Ramos (cell line): ENCODE measurements around the gene ESRRG.
"Not testable (repeated sequence)": the region's sequence is repeated elsewhere in the genome, so short reads cannot be mapped to it uniquely, and the experiment has no call there.

ENCODE experiments used
- in situ Hi-C: fragments of 300-500 bp; cut with MboI; formaldehyde crosslinking; loops from one replicate; pipeline ENCODE4 v1.14.3; 2022; ENCODE audit warnings: low sequenced_read_pairs; ENCODE audit not compliant: unreplicated experiment

ESRRG gene

GRCh38 chr1:216529851-216530250 lies 193.4 kb downstream of the ESRRG start:
- in situ Hi-C loops: not testable (repeated sequence)

- in situ Hi-C loops: no loop called here
These were observed 194.4 kb downstream of the ESRRG start for GRCh38 chr1:216528816-216529215.

GRCh38 chr1:216523449-216524190 lies 199.6 kb downstream of the ESRRG start:
- in situ Hi-C loops: no loop called here

- in situ Hi-C loops: no loop called here
These were observed 200.2 kb downstream of the ESRRG start for GRCh38 chr1:216523043-216523442.

DNA sequence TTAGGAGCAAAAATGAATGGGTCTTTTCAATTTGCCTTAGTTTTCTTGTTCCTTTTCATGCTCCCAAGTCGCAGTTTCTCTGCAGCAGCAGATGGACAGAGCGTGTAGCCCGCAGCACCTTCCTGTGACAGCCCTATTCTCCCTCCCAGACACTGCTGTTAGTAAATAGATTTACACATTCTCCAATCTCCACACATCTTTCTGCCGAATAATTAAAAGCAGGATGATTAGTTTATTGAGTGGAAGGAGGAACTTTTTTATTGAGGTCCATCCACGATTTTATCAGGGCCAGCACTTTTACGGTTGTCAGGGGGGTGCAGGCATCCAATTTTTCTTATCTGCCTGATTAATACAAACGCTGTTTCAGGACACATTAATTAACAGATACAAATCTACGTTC lies 201.8 kb downstream of the ESRRG start:
- in situ Hi-C loops: no loop called here

- in situ Hi-C loops: no loop called here
These were observed 204.2 kb downstream of the ESRRG start for GRCh38 chr1:216518844-216519627.

GRCh38 chr1:216502528-216503162 lies 220.6 kb downstream of the ESRRG start:
- in situ Hi-C loops: no loop called here

- in situ Hi-C loops: no loop called here
These were observed 222.8 kb downstream of the ESRRG start for GRCh38 chr1:216500273-216500967.

DNA sequence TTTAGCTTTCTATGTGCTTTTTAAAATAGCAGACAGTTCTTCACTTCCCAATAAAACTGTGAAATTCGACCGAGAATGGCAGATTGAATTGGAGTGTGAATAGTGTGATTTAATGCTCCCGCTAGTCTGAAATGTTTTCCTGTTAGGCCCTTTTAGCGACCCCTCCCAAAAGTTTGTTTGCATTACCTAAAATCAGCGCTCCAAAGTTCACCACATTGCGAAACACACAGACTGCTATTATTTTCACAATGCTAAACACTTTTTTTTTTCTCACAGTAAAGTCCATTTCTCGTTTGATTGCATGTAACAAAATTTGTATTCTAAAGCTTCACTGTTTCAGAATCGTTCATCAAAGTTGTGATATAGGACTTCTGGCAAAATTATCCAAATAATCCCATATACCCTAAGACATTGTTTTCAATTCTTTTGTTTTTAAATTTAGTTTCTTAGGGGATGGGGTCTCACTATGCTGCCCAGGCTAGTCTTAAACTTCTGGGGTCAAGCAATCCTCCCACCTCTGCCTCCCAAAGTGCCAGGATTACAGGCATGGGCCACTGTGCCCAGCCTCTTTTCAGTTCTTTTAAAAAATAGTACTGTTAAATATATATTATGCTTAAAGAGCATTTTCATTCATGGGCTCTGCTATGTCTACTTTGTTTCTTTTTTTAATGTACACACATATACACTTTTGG lies 223.5 kb downstream of the ESRRG start:
- in situ Hi-C loops: no loop called here

DNA sequence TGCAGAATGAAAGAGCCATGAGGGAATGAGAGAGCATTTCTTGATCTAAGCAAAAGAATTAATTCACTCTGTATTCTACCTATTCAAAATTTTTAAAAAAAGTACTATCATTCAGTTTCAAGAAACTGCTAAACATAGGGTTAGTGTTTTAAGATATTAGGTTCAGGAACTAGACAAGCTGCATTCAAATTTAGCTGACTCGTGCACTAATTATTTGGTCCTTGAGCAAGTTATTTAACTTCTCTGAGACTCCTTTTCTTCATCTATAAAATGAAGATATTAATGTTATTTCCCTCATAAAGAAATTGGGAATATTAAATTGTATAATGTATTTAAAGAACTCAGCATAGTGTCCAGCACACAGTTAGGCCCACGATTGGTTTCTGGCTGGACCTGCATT lies 225.0 kb downstream of the ESRRG start:
- in situ Hi-C loops: no loop called here

GRCh38 chr1:216485042-216485441 lies 238.2 kb downstream of the ESRRG start:
- in situ Hi-C loops: no loop called here

DNA sequence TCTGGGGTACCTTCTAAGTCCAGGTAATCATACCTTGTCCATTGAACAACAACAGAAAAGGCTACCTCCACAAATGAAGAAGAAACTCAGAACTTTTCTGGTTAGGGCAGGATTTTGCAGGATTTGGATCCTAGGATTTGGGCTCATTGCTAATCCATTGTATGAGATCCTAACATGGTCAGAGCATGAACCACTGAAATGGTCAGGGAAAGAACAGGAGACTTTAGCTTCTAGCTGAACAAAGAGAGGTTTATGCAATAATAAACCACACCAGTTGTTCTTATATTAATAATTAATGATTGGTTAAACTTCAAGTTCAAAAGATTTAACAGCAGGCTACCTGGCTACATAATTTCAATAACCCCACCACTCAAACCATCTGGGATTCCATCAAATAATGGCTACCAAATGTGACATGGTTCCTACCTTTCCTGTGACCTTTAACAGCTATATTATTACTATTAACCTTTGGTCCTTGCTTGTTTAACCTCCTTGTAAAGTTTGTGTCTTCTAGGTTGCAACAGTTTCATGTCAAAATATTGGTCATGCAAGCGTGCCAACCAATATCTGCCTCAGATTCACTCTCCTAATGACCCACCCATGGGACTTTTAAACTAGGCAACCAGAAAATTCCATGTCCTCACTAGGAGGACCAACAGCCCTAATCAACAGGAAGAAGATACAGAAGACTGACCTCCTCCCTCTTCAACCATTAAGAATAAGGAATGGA lies 239.4 kb downstream of the ESRRG start:
- in situ Hi-C loops: no loop called here

- in situ Hi-C loops: no loop called here
These were observed 240.6 kb downstream of the ESRRG start for GRCh38 chr1:216482620-216483019.

DNA sequence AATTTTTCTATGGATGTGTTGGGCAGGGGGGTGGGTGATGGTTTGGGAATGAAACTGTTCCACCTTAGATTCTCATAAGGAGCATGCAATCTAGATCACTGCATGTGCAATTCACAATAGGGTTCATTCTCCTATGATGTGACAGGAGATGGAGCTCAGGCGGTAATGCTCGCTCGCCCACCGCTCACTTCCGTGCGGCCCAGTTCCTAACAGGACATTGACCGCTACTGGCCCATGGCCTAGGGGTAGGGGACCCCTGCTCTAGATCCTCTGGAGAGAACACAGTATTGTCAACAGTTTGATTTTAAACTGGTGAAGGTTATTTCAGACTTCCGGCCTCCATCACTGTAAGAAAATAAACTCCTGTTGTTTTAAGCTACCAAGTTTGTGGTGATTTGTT lies 245.0 kb downstream of the ESRRG start:
- in situ Hi-C loops: no loop called here

GRCh38 chr1:216476341-216476740 lies 246.9 kb downstream of the ESRRG start:
- in situ Hi-C loops: no loop called here

DNA sequence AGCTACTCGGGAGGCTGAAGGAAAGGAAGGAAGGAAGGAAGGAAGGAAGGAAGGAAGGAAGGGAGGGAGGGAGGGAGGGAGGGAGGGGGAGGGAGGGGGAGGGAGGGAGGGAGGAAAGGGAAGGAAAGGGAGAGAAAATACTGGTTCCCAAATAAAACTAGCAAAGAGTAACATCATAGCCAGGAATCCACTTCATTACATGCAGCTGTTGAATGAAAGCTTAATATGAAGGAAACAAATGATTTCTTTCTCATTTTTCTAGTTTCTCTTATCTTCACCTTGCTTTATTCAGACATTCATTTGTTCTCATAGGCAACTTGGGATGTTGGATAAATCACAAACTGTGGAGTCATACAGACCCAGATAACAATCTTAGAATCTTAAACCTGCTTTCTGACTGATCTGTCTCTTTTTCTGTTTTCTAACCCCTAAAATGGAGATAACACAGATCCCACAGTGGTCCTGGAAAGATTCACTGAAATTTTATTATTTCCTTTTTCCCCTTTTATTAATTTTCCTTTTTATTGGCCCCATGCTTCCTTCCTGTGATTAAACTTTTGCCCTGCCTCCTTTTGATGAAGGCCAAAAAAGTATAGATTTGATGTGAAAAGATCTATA lies 247.5 kb downstream of the ESRRG start:
- in situ Hi-C loops: no loop called here

GRCh38 chr1:216466162-216466801 lies 256.9 kb downstream of the ESRRG start:
- in situ Hi-C loops: no loop called here

GRCh38 chr1:216464489-216464888 lies 258.7 kb downstream of the ESRRG start:
- in situ Hi-C loops: no loop called here
